ENCODE results near the gene SPACA7. TPM values are rescaled to one million over a fixed set of nuclear protein-coding genes. Genes with fewer than 3 reads are reported as not detected.

The SPACA7 gene
- total and polyA plus RNA-seq, 4 donors, result not detected

DNA sequence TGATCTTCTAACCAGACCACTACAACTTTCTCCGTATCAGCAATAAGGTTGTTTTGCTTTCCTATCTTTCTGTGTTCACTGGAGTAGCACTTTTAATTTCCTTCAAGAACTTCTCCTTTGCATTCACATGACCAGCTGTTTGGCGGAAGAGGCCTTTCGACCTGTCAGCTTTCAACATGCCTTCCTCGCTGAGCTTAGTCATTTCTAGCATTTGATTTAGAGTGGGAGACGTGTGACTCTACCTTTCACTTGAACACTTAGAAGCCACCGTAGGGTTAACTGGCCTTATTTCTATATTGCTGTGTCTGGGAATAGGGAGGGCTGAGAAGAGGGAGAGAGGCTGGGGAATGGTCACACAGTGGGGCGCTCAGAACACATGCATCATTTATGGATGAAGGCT lies 107.1 kb downstream of the SPACA7 start:
- H3K27me3 ChIP-seq (ENCODE audit: control insufficient read depth in 3 of 3, insufficient read depth in 3 of 3, low read length in 2 of 3), result no peaks in the 10 kb centered on the region
- DNase-seq, result no peak
- no peak overlapping the region for H3K4me3 ChIP-seq
- peaks cover 0 to 5% (median 1%) of the 10 kb centered on the region in 4 donors for H3K9me3 ChIP-seq (ENCODE audit: control insufficient read depth in 4 of 4, insufficient read depth in 3 of 4, low read length in 3 of 4)
- WGBS, 2 donors, result 86 to 91% methylated on average over 7 of the region's 7 CpGs
- H3K36me3 ChIP-seq (ENCODE audit: control insufficient read depth in 4 of 4, insufficient read depth in 4 of 4, low read length in 4 of 4), result peaks cover 2 to 12% (median 5%) of the 10 kb centered on the region in 4 donors
- no peak for ATAC-seq (ENCODE audit: insufficient read depth, low FRiP score)
- no peaks in the 10 kb centered on the region for H3K4me1 ChIP-seq (ENCODE audit: control insufficient read depth in 5 of 5, insufficient read depth in 5 of 5, low read length in 5 of 5)
- no peak overlapping the region for H3K9ac ChIP-seq (ENCODE audit: insufficient read depth in 1 of 2, low read length in 2 of 2)
- H3K27ac ChIP-seq (ENCODE audit: low read depth in 1 of 2, low read length in 1 of 2), result no peak overlapping the region
- TF ChIP-seq, protein P1, sequence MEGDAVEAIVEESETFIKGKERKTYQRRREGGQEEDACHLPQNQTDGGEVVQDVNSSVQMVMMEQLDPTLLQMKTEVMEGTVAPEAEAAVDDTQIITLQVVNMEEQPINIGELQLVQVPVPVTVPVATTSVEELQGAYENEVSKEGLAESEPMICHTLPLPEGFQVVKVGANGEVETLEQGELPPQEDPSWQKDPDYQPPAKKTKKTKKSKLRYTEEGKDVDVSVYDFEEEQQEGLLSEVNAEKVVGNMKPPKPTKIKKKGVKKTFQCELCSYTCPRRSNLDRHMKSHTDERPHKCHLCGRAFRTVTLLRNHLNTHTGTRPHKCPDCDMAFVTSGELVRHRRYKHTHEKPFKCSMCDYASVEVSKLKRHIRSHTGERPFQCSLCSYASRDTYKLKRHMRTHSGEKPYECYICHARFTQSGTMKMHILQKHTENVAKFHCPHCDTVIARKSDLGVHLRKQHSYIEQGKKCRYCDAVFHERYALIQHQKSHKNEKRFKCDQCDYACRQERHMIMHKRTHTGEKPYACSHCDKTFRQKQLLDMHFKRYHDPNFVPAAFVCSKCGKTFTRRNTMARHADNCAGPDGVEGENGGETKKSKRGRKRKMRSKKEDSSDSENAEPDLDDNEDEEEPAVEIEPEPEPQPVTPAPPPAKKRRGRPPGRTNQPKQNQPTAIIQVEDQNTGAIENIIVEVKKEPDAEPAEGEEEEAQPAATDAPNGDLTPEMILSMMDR (IDR thresholded peaks at IDR 0.05; ENCODE audit: control extremely low read depth, extremely low read depth), result no peak

Other genes starting within 250 kb of the SPACA7 start
- 10 to 100 TPM; 33.1 to 40.2 TPM for gene TUBGCP3, start 211.8 kb downstream of the SPACA7 start, total RNA-seq
- gene TUBGCP3, start 211.8 kb downstream of the SPACA7 start, polyA plus RNA-seq, result 10 to 100 TPM; 10.9 to 20.7 TPM

All from lung (tissue), 12 donors.